ENCODE data around the gene SORCS3.

DNA sequence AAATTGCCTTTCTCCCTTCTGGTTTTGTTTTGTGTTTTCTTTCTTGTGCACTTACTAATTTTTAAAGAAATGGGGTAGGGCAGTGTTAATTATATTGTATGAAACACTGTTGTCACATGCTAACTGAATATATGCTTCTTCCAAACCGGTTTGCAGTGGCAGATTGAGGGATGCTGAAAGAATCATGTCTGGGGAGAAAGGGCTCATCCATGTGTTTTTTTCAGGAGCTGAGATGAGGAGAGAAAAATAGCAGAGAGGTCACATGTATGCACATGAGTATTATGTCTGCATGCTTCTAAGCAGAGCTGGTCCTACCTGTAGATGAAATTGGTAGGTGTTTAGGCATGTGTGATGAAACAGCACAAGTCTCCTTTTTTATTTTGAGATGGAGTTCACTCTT lies 17.0 kb downstream of the SORCS3 start:
- TF ChIP-seq EZH2 (IDR thresholded peaks at IDR 0.05): no peak
- TF ChIP-seq, protein P1, sequence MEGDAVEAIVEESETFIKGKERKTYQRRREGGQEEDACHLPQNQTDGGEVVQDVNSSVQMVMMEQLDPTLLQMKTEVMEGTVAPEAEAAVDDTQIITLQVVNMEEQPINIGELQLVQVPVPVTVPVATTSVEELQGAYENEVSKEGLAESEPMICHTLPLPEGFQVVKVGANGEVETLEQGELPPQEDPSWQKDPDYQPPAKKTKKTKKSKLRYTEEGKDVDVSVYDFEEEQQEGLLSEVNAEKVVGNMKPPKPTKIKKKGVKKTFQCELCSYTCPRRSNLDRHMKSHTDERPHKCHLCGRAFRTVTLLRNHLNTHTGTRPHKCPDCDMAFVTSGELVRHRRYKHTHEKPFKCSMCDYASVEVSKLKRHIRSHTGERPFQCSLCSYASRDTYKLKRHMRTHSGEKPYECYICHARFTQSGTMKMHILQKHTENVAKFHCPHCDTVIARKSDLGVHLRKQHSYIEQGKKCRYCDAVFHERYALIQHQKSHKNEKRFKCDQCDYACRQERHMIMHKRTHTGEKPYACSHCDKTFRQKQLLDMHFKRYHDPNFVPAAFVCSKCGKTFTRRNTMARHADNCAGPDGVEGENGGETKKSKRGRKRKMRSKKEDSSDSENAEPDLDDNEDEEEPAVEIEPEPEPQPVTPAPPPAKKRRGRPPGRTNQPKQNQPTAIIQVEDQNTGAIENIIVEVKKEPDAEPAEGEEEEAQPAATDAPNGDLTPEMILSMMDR (IDR thresholded peaks at IDR 0.05): no peak

All from neural progenitor cell (in vitro differentiated cells).